WTC11 (cell line): ENCODE data around the gene LMF1. TPM values are rescaled to one million over a fixed set of nuclear protein-coding genes. Genes with fewer than 3 reads are reported as not detected.

Source experiments
- ATAC-seq: fragments of 200-7000 bp; cut with Tn5 transposase; 2 replicates; pipeline ENCODE4 v1.10.0; 2021; ENCODE audit warnings: mild to moderate bottlenecking, moderate library complexity
- CTCF ChIA-PET: fragments of 300-600 bp; sonication (Branson Sonifier 250); formaldehyde crosslinking; loops from one replicate; lab custom pipeline; 2021; ENCODE audit warnings: antibody characterized with exemption; lab: Charles Lee
- POLR2A ChIA-PET: fragments of 350-600 bp; sonication (Branson Sonifier 250); formaldehyde crosslinking; loops from one replicate; lab custom pipeline; 2021; ENCODE audit warnings: antibody characterized with exemption; lab: Charles Lee
- DNase-seq: peaks from one replicate; pipeline ENCODE4 v3.0.0; 2021; ENCODE audit warnings: low spot score
- H3K27ac Mint-ChIP-seq: 2 replicates; pipeline ENCODE4 v1.8.0; 2021; ENCODE audit warnings: mixed read lengths
- H3K27me3 Mint-ChIP-seq: 2 replicates; pipeline ENCODE4 v1.8.0; 2021; ENCODE audit warnings: low read depth, mild to moderate bottlenecking, moderate library complexity, mixed read lengths
- H3K36me3 Mint-ChIP-seq: 2 replicates; pipeline ENCODE4 v1.8.0; 2021; ENCODE audit warnings: mixed read lengths
- H3K4me1 Mint-ChIP-seq: 2 replicates; pipeline ENCODE4 v1.8.0; 2022; ENCODE audit warnings: mixed read lengths
- H3K4me3 Mint-ChIP-seq: 2 replicates; pipeline ENCODE4 v1.8.0; 2021; ENCODE audit warnings: mild to moderate bottlenecking, moderate library complexity, mixed read lengths
- H3K9me3 Mint-ChIP-seq: 2 replicates; pipeline ENCODE4 v1.8.0; 2021; ENCODE audit warnings: mixed read lengths
- EMX1 ChIP-seq: fragments of 250-450 bp; sonication (Bioruptor Pico); IDR thresholded peaks from 2 replicates; pipeline ENCODE4 v1.8.0; 2021; ENCODE audit warnings: mild to moderate bottlenecking
- ESRRA ChIP-seq: sonication (generic); formaldehyde crosslinking; IDR thresholded peaks from 2 replicates; pipeline ENCODE4 v1.8.1; 2022; ENCODE audit warnings: mild to moderate bottlenecking, missing genetic modification reagents, borderline replicate concordance
- FOXP1 ChIP-seq: sonication (generic); formaldehyde crosslinking; IDR thresholded peaks from 2 replicates; pipeline ENCODE4 v1.8.0; 2022; ENCODE audit warnings: missing genetic modification reagents, mild to moderate bottlenecking, moderate library complexity, borderline replicate concordance
- MYBL2 ChIP-seq: sonication (generic); formaldehyde crosslinking; IDR thresholded peaks from 2 replicates; pipeline ENCODE4 v1.8.1; 2023; ENCODE audit warnings: mild to moderate bottlenecking, moderate library complexity, missing genetic modification reagents
- PREB ChIP-seq: sonication (generic); formaldehyde crosslinking; IDR thresholded peaks from 2 replicates; pipeline ENCODE4 v1.8.1; 2022; ENCODE audit warnings: mild to moderate bottlenecking, missing genetic modification reagents, moderate library complexity, borderline replicate concordance
- RELA ChIP-seq: sonication (generic); formaldehyde crosslinking; IDR thresholded peaks from 2 replicates; pipeline ENCODE4 v1.8.1; 2022; ENCODE audit warnings: missing genetic modification reagents, mild to moderate bottlenecking, borderline replicate concordance
- SMAD3 ChIP-seq: sonication (generic); formaldehyde crosslinking; IDR thresholded peaks from 2 replicates; pipeline ENCODE4 v1.8.0; 2022; ENCODE audit warnings: missing genetic modification reagents, mild to moderate bottlenecking, borderline replicate concordance
- TEAD1 ChIP-seq: sonication (generic); formaldehyde crosslinking; IDR thresholded peaks from 2 replicates; pipeline ENCODE4 v1.8.0; 2022; ENCODE audit warnings: mild to moderate bottlenecking, missing genetic modification reagents
- USF2 ChIP-seq: sonication (generic); formaldehyde crosslinking; IDR thresholded peaks from 2 replicates; pipeline ENCODE4 v1.8.1; 2023; ENCODE audit warnings: mild to moderate bottlenecking, missing genetic modification reagents, moderate library complexity
- ZNF121 ChIP-seq: sonication (generic); formaldehyde crosslinking; IDR thresholded peaks from 2 replicates; pipeline ENCODE4 v1.8.0; 2023; ENCODE audit warnings: missing genetic modification reagents
- ZNF138 ChIP-seq: sonication (generic); formaldehyde crosslinking; conservative IDR thresholded peaks from 2 replicates; pipeline ENCODE4 v1.8.1; 2022; ENCODE audit warnings: mild to moderate bottlenecking, moderate library complexity, missing genetic modification reagents
- ZNF219 ChIP-seq: sonication (generic); formaldehyde crosslinking; IDR thresholded peaks from 2 replicates; pipeline ENCODE4 v1.8.0; 2023; ENCODE audit warnings: missing genetic modification reagents, mild to moderate bottlenecking, borderline replicate concordance
- ZNF396 ChIP-seq: fragments of 250-450 bp; sonication (Bioruptor Pico); IDR thresholded peaks from 2 replicates; pipeline ENCODE4 v1.8.0; 2021; ENCODE audit warnings: mild to moderate bottlenecking, moderate library complexity, borderline replicate concordance
- ZNF416 ChIP-seq: fragments of 250-450 bp; sonication (Bioruptor Pico); IDR thresholded peaks from 2 replicates; pipeline ENCODE4 v1.9.0; 2021; ENCODE audit warnings: mild to moderate bottlenecking, inconsistent platforms
- total RNA-seq: library from RNA; stranded (reverse); gene quantifications from 3 replicates; pipeline ENCODE4 v1.2.3, GENCODE V29; 2021
- TF ChIP-seq, protein P1 (sequence below): fragments of 250-450 bp; sonication (Bioruptor Pico); IDR thresholded peaks from 2 replicates; pipeline ENCODE4 v2.1.2; 2022; ENCODE audit warnings: mild to moderate bottlenecking, moderate library complexity
- TF ChIP-seq, protein P2 (sequence below): sonication (generic); formaldehyde crosslinking; IDR thresholded peaks from 2 replicates; pipeline ENCODE4 v1.8.0; 2022; ENCODE audit warnings: missing genetic modification reagents
- TF ChIP-seq, protein P3 (sequence below): fragments of 250-450 bp; sonication (Bioruptor Pico); IDR thresholded peaks from 2 replicates; pipeline ENCODE4 v1.9.0; 2021; ENCODE audit warnings: mild to moderate bottlenecking
- TF ChIP-seq, protein P4 (sequence below): sonication (generic); formaldehyde crosslinking; IDR thresholded peaks from 2 replicates; pipeline ENCODE4 v1.8.0; 2023; ENCODE audit warnings: missing genetic modification reagents

The LMF1 gene
- total RNA-seq, 1 experiment from 2014 or later, result 10.5 TPM

GRCh38 chr16:1009358-1010150 lies 38.8 kb upstream of the LMF1 start:
- TF ChIP-seq MYBL2 (CRISPR knock-in tag), result no peak
- ChIA-PET POLR2A (no interaction called here), CTCF (interaction anchor here (0.7 kb wide), 1 partner anchor 48 kb away, joined by 3 read pairs; no protein-coding TSS in a partner anchor)
- DNase-seq (no peak), ATAC-seq (no peak)
- Mint-ChIP-seq H3K27me3 (no peaks in the 10 kb centered on the region), H3K36me3 (no peaks in the 10 kb centered on the region), H3K4me1 (no peaks in the 10 kb centered on the region), H3K9me3 (no peaks in the 10 kb centered on the region), H3K4me3 (no peak overlapping the region), H3K27ac (no peak overlapping the region)

GRCh38 chr16:1008085-1008484 lies 37.3 kb upstream of the LMF1 start:
- Mint-ChIP-seq H3K9me3 (no peaks in the 10 kb centered on the region), H3K36me3 (no peaks in the 10 kb centered on the region), H3K27ac (no peak overlapping the region), H3K4me1 (no peaks in the 10 kb centered on the region), H3K4me3 (no peak overlapping the region), H3K27me3 (no peaks in the 10 kb centered on the region)
- DNase-seq (no peak), ATAC-seq (no peak)
- POLR2A ChIA-PET, result no interaction called here
- TF ChIP-seq ZNF138 (CRISPR knock-in tag) (no peak), PREB (no peak), ZNF416 (CRISPR knock-in tag) (no peak), ZNF396 (CRISPR knock-in tag) (no peak), EMX1 (CRISPR knock-in tag) (no peak), ZNF219 (CRISPR knock-in tag) (no peak), SMAD3 (CRISPR knock-in tag) (no peak), USF2 (no peak), FOXP1 (no peak), RELA (CRISPR knock-in tag) (no peak), TEAD1 (CRISPR knock-in tag) (no peak), ZNF121 (CRISPR knock-in tag) (no peak), ESRRA (CRISPR knock-in tag) (no peak)
- TF ChIP-seq, protein P1, sequence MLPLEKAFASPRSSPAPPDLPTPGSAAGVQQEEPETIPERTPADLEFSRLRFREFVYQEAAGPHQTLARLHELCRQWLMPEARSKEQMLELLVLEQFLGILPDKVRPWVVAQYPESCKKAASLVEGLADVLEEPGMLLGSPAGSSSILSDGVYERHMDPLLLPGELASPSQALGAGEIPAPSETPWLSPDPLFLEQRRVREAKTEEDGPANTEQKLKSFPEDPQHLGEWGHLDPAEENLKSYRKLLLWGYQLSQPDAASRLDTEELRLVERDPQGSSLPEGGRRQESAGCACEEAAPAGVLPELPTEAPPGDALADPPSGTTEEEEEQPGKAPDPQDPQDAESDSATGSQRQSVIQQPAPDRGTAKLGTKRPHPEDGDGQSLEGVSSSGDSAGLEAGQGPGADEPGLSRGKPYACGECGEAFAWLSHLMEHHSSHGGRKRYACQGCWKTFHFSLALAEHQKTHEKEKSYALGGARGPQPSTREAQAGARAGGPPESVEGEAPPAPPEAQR (CRISPR knock-in tag), result no peak
- TF ChIP-seq, protein P2, sequence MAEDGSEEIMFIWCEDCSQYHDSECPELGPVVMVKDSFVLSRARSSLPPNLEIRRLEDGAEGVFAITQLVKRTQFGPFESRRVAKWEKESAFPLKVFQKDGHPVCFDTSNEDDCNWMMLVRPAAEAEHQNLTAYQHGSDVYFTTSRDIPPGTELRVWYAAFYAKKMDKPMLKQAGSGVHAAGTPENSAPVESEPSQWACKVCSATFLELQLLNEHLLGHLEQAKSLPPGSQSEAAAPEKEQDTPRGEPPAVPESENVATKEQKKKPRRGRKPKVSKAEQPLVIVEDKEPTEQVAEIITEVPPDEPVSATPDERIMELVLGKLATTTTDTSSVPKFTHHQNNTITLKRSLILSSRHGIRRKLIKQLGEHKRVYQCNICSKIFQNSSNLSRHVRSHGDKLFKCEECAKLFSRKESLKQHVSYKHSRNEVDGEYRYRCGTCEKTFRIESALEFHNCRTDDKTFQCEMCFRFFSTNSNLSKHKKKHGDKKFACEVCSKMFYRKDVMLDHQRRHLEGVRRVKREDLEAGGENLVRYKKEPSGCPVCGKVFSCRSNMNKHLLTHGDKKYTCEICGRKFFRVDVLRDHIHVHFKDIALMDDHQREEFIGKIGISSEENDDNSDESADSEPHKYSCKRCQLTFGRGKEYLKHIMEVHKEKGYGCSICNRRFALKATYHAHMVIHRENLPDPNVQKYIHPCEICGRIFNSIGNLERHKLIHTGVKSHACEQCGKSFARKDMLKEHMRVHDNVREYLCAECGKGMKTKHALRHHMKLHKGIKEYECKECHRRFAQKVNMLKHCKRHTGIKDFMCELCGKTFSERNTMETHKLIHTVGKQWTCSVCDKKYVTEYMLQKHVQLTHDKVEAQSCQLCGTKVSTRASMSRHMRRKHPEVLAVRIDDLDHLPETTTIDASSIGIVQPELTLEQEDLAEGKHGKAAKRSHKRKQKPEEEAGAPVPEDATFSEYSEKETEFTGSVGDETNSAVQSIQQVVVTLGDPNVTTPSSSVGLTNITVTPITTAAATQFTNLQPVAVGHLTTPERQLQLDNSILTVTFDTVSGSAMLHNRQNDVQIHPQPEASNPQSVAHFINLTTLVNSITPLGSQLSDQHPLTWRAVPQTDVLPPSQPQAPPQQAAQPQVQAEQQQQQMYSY (CRISPR knock-in tag), result no peak
- TF ChIP-seq, protein P3, sequence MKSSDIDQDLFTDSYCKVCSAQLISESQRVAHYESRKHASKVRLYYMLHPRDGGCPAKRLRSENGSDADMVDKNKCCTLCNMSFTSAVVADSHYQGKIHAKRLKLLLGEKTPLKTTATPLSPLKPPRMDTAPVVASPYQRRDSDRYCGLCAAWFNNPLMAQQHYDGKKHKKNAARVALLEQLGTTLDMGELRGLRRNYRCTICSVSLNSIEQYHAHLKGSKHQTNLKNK (CRISPR knock-in tag), result no peak
- TF ChIP-seq, protein P4, sequence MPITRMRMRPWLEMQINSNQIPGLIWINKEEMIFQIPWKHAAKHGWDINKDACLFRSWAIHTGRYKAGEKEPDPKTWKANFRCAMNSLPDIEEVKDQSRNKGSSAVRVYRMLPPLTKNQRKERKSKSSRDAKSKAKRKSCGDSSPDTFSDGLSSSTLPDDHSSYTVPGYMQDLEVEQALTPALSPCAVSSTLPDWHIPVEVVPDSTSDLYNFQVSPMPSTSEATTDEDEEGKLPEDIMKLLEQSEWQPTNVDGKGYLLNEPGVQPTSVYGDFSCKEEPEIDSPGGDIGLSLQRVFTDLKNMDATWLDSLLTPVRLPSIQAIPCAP (CRISPR knock-in tag), result no peak
- CTCF ChIA-PET, result no interaction called here
